Activated CD8-positive, alpha-beta memory T cell treated with anti-CD3 and anti-CD28 coated beads, Interleukin-2, amount 50 U/mL, for 4 hours (primary cell): ENCODE measurements around the gene PPM1H.

ENCODE experiments used
- DNase-seq: peaks from one replicate; pipeline ENCODE4 v3.0.0-alpha.2; 2020

Gene PPM1H

DNA sequence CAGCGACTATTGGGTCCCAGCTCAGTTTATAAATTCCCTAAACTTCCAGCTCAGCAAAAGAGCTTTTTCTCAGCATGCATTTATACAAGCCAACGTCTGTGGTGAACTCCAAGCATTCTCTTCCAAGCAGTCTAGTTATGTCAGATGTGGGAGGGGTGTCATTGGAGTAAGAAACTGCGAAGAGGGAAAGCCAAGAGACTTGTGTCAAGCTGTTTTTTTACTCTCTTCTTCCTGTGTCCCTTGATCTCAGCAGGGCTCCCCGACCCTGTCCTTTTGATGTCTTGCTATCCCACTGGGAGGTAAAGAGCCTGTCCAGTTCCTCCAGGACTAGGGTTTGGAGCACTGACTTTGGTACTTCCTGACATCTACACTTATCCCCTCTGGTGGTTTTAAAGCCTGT is 69.0 kb downstream of the PPM1H start:
- no peak for DNase-seq

DNA sequence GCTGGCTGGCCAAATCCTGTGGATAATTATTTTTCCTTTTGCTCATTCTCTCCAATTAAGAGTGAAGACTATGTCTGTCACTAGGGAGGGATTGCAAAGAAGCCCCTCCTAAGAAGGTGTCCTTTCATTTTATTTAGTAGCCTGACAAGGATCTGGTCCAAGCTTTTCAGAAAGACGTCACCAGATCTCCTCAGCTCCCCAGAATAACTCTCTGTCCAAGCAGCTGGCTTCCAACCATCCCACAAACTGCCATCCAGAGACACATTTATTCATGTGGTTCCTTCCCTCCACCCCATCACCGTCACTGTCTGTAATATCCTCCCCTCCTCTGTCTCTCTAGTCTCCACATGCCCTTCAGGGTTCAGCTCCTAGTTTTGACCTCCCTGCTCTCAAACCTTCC is 69.9 kb downstream of the PPM1H start:
- no peak for DNase-seq

DNA sequence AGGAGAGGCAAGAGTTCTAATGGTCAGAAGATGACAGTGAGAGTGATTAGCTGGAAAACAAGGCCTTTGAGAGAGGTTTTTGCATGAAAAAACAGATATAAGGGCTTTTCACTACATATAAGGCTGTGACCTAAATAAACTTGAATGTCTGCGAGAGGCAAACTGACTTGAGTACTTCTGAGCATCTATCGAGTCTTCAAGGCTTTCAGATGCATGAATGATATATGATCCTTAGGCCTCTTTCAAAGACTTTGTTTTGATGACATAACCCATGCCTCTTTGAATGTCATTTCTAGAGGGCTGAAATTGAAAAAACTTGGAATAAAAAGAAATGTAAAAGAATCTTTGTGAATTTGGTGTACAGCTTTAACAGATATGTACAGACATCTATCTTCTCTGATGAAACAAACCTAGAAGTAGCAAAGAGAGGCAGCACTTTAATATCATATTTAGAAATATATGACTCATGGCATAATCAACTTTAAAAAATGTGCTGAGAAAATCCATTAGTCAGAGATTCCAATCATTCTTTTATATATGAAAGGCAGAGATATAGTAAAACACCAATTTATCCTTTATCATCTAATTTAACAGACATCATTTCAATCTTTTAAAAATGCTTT is 72.6 kb downstream of the PPM1H start:
- DNase-seq: no peak

DNA sequence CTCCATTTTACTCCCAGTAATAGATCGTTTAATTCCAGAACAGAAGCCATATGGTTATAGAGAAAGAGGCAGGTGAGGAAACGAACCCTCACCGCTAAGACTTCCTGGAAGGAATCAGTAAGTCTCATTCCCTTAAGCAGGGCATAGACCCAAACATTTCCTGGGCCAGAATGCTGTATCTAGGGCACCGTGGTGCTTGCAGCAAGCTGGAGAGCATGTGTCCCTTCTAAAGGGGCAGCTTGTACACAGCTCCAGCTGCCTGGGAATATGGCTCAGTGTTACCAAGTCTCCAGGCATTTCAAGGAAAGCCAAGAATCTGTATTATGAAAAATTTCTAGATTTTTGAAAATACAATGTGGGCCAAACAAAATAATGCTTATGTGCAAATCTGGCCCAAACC is 73.4 kb downstream of the PPM1H start:
- no peak for DNase-seq

DNA sequence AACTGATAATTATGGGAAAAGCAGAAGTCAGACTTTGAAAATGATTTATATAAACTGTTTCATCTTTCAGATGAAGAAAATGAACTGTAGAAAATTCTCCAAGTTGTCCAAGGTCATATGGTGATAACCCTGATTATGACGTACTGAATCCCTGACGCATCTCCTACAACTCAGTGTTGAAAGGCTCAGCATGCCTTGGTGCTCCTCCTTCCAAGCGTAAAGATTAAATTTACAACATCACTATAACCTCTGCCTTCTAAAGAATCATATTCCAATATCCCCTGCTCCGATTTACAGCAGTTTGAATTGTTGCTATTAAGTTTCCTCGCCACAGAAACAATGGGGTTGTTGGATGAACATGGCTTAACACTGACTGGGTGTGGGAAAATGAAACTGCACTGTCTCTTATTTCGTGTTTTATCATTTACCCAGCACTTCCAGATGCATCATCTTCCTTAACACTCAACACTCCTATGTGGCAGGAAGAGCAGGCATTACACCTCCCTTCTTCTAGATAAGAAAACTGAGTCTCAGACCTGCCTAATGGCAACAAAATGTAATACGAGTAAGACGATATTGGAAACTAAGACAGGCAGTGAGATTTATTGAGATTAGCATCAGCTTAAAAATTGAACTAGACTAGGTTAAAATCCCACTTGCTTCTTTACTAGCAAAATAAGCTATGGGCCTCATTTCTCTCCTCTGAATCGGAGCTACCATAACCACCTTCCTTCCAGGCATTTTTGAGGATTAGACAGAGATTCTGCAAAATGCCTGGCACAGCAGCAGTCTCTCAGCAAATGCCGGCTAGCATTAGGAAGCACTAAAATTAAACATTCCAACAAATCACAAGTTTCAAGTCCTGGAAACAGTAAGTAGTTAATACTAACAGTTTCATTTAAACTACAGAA is 74.2 kb downstream of the PPM1H start:
- no peak for DNase-seq

DNA sequence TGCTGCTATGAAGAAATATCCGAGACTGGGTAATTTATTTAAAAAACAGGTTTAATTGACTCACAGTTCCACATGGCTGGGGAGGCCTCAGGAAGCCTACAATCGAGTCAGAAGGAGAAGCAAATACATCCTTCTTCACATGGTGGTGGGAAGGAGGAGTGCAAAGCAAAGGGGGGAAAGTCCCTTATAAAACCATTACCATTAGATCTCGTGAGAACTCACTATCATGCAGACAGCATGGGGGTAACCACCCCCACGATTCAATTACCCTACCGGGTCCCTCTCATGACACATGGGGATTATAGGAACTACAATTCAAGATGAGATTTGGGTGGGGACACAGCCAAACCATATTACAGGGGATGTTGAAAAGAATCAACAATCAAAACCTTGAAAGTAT is 74.9 kb downstream of the PPM1H start:
- DNase-seq: no peak

GRCh38 chr12:62859321-62859737 is 75.6 kb downstream of the PPM1H start:
- no peak for DNase-seq

GRCh38 chr12:62856454-62856853 is 78.5 kb downstream of the PPM1H start:
- DNase-seq: no peak

DNA sequence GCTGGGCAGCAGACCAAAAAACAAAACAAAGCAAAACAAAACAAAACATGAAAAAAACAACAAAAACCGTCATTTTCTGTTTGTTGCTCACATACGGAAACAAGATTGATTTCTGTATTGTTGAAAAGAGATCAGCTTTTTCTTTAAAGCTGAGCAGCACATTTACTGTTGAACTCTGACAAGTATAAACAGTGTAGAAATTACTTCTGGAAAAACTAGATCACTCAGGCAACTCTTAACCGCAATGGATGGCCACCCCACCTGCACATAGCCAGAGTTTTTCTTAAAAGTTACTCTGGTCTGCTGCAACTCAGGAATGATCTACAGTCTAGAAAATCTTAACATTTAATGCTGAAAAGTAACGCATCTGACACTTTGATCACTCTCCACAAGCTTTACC is 80.9 kb downstream of the PPM1H start:
- no peak for DNase-seq

- DNase-seq: no peak
Measured at GRCh38 chr12:62849398-62849797, 85.6 kb downstream of the PPM1H start.

DNA sequence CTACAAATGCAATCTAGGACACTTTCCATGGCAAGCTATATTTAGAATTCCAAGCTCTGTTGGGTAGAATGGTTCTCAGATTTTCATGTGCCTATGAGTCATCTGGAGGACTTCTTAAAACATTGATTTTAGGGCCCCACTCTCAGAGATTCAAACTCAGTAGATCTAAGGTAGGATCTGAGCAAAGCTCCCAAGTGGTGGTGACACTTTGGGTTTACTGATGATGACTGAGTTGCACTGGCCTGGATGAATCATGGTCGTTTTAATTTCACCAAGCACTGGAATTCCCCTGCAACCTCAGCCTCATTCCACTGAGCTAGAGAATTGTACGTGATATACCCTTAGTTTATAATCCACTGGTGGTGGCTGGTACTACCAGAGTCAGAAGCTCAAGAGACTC is 86.5 kb downstream of the PPM1H start:
- no peak for DNase-seq

- DNase-seq: no peak
Measured at GRCh38 chr12:62847709-62848108, 87.2 kb downstream of the PPM1H start.

DNA sequence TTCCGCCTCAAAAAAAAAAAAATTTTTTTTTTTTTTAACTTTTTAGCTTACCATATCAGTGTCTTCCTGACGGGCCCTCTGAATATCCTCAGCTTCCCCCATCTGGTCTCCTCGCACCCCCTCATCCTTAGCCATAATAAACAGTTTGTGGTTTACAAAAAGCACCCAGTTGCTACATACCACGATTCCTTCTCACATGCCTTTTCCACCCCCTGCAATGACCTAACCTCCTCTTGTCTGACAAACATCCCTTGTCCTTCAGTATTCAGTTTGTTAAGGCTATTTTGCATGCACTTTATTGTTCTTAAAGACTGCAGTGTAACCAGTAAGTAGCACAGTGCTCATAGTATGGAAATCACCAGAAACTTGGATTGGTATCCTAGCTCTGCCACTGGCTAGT is 88.5 kb downstream of the PPM1H start:
- no peak for DNase-seq

DNA sequence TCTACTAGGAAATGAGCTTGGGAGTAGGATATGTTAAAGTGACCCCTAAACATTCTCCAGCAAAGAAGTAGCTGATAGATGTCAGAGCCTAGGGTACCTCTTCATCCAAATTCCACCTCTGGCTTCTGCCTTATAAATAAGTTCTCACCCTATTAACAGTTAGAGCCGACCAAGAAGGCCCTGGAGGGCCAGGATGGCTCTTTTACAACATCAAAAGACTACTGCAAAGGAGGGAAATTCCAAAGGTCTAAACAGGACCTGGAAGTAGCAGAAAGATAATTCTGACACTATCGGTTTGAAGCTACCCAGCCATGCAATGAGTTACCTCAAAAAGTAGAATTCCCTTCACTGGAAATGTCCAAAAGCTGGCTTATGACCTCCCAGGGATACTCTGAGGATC is 90.0 kb downstream of the PPM1H start:
- no peak for DNase-seq

DNA sequence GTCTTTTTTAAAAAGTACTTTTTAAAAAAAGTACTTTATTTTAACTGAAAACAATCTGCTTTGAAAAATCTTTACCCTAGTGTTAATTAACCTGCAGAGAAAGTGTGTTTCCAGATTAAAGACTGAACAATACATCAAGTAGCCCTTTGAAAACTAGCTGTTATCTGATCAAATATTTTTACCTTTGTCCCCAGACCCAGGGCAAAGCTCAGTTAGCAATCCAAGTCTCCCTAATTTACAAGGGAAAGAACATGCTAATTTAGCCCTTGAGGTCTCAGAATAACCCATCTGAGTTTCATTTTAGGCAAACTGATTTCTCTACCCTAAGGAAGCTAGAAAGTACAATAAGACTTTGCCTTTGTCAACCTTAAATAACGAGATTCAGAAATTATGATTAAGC is 91.2 kb downstream of the PPM1H start:
- DNase-seq: no peak

DNA sequence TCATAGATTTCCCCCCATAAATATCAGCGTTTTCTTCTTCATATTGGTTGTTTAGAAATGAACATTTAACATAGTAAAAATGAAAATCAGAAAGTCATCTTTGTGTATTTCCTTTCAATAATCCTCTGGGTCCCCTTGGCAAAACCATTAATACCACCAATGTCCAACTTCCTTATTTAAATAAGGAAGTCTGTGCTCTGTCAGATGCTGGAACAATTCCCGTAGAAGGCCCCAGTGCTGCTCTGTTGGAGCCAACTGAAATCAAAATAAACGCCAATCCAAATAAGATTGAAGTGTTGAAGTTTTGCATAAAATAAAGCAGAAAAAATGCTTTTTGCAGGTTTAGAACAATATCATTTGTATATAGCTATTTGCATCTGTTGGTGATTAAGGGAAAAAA is 93.1 kb downstream of the PPM1H start:
- DNase-seq: no peak

DNA sequence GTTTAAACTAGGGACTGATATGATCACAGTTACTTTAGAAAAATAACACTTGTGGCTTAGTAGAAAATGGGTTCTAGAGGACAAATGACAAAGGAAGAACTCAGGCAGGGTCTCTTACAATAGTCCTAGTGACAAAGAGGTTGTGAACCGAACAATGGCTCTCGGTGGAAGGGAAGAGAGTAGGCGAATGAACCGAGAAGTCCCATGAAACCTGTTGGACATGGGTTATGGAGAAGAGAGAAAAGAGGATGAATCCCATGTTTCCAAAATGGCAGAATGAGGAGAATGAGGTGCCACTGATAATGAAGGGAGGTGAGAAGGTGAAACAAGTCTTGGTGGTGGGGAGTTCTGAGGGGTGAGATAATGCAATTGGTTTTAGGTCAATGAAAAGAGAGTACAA is 94.1 kb downstream of the PPM1H start:
- DNase-seq: no peak

DNA sequence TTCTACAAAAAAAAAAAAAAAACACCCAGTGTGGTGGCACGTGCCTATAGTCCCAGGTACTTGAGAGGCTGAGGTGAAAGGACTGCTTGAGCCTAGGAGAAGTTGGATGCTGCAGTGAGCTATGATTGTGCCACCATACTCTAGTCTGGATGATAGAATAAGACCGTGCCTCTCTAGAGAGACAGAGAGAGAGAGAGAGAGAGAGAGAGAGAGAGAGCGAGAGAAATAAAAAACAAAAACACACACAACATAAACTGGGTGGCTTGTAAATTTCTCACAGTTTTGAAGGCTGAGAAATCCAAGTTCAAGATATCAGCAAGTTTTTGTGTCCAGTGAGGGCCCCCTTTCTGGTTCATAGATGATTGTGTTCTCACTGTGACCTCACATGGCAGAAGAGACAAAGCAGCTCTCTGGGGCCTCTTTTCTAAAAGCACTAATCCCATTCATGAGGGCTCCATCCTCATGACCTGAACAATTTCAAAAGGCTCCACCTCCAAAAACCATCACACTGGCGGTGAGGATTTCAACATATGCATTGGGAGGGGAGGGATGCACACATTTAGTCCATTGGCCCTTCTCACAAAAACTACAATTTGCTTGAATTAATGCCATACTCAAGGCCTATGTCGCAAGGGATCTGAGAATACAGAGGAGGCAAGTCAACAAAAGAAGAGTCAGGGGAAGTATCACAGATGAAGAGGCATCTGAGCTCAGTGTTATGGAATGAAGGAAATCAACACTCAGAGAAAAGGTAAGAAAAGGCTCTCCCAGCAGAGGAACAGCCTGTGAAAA is 94.9 kb downstream of the PPM1H start:
- DNase-seq: no peak

- no peak for DNase-seq
Measured at GRCh38 chr12:62834971-62835547, 99.9 kb downstream of the PPM1H start.

DNA sequence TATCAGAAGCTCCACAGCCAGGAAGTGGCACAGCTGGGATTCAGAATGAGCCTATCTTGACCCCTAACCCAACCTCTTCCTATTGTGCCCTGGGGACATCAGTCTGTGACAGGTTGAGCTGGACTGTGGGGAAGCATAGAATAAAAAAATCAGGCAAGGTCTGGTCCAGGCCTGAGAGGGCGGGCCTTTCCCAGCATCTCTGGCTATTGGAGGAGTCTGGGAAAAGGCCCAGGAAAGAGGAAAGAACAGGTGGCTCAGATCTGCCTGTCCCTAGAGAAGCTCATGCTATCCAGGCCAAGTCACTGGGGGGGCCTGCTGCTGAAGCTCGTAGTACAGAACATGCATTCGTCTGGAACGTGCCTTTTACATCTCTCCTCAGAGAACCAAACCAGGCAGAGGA is 100.5 kb downstream of the PPM1H start:
- no peak for DNase-seq

DNA sequence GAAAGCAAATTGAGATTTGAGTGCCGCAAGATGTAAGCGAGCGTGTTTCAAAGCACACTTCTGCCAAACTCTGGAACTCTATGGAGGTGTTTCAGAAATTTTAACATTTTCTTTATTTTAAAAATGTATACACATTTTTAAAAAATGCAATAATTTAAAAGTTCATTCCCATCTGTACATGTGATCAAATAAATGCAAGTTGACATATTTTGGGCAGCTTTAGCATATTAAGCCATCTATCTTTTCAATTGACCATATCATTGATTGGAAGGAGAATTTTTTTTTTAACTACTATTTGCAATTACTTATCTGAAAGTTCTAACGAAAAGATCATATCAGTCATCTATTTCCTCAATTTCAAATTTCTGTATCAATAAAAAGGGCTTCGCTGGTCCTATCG is 101.3 kb downstream of the PPM1H start:
- DNase-seq: no peak

DNA sequence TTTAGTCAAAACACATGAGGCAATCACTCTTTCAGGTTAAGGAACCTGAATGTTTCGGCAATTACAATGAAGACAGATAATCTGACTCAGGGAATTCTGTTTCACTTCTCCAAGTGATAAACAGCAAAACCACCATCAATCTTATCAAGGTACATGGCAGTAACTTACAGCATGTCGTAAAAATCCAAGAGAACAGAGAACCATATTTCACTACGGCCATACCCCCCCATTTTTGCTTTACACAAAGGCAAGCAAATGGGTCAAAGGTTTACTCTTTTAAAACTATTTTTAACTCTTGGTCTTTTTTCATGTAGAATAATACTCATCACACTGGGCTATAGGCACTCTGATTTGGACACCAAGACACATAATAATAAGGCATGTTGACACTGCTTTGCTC is 102.4 kb downstream of the PPM1H start:
- no peak for DNase-seq

DNA sequence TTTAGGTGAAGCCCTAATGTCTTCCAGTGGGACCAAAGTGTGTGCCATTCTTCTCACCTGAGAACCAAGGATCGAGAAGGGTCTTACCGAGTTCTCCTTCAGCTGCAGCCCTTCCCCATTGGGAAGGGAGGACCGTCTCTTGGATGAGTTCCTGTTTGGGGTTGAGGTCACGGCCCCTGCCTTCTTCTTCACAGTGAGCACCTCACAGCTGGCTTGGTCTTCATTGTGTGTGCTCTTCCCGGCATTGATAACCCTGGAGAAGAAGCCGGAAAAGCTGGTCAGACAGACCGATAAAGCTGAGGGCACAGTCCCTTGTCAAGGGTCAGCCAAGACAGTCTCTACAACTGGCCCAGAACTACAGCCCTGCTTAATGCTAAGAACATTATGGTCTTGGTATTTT is 102.9 kb downstream of the PPM1H start:
- no peak for DNase-seq

GRCh38 chr12:62827855-62828254 is 107.1 kb downstream of the PPM1H start:
- no peak for DNase-seq
